ENCODE results near the gene CNOT9. TPM values are rescaled to one million over a fixed set of nuclear protein-coding genes. Genes with fewer than 3 reads are reported as not detected.

Gene CNOT9
- total RNA-seq, 2 donors from 2014 or later, result 32.7 to 39.1 TPM

GRCh38 chr2:218638372-218638771, 69.7 kb downstream of the CNOT9 start:
- DNase-seq (no peak), ATAC-seq (no peak)
- intact Hi-C loops (cut with DNase I, micrococcal nuclease), result no loop called here

- DNase-seq (no peak), ATAC-seq (no peak)
- intact Hi-C loops (cut with DNase I, micrococcal nuclease), result no loop called here
Measured at GRCh38 chr2:218642121-218642656, 73.5 kb downstream of the CNOT9 start.

GRCh38 chr2:218642786-218643185, 74.1 kb downstream of the CNOT9 start:
- no peak for DNase-seq
- intact Hi-C loops (cut with DNase I, micrococcal nuclease), result no loop called here
- no peak for ATAC-seq

GRCh38 chr2:218643751-218644310, 75.2 kb downstream of the CNOT9 start:
- ATAC-seq, result no peak
- no peak for DNase-seq
- intact Hi-C loops (cut with DNase I, micrococcal nuclease), result no loop called here

- intact Hi-C loops (cut with DNase I, micrococcal nuclease), result no loop called here
- no peak for DNase-seq
- no peak for ATAC-seq
Measured at GRCh38 chr2:218644721-218645120, 76.1 kb downstream of the CNOT9 start.

GRCh38 chr2:218645126-218645525, 76.5 kb downstream of the CNOT9 start:
- intact Hi-C loops (cut with DNase I, micrococcal nuclease), result no loop called here
- ATAC-seq (no peak), DNase-seq (no peak)

Other genes with a start within 250 kb of the CNOT9 start
- not detected for gene CATIP, start 212.0 kb upstream of the CNOT9 start, total RNA-seq
- 1 to 10 TPM; 1.7 to 2.0 TPM for gene SLC11A1, start 186.6 kb upstream of the CNOT9 start, total RNA-seq
- 100 to 1,000 TPM; 153 to 176 TPM for gene CTDSP1, start 169.0 kb upstream of the CNOT9 start, total RNA-seq
- gene VIL1, start 149.7 kb upstream of the CNOT9 start, total RNA-seq, result 100 to 1,000 TPM; 441 to 488 TPM
- gene USP37, start 488 bp upstream of the CNOT9 start, total RNA-seq, result 10 to 100 TPM in 1 of 2 donors, 1 to 10 TPM in 1; 9.3 to 14.6 TPM
- 1 to 10 TPM; 1.0 to 3.8 TPM for gene PLCD4, start 39.1 kb downstream of the CNOT9 start, total RNA-seq
- gene ZNF142, start 90.8 kb downstream of the CNOT9 start, total RNA-seq, result 10 to 100 TPM; 17.9 to 19.5 TPM
- 10 to 100 TPM; 29.5 to 30.2 TPM for gene BCS1L, start 90.8 kb downstream of the CNOT9 start, total RNA-seq
- 10 to 100 TPM; 14.6 to 14.9 TPM for gene RNF25, start 103.2 kb downstream of the CNOT9 start, total RNA-seq
- gene STK36, start 103.2 kb downstream of the CNOT9 start, total RNA-seq, result 10 to 100 TPM; 21.3 to 25.6 TPM
- gene TTLL4, start 142.0 kb downstream of the CNOT9 start, total RNA-seq, result 10 to 100 TPM; 17.6 to 25.4 TPM
- 10 to 100 TPM; 28.1 to 52.7 TPM for gene CYP27A1, start 213.3 kb downstream of the CNOT9 start, total RNA-seq

Data from left colon (tissue), 2 donors.